Ramos (cell line): ENCODE data around the gene DGUOK.
"Not testable (repeated sequence)": the region's sequence is repeated elsewhere in the genome, so short reads cannot be mapped to it uniquely, and the experiment has no call there.

ENCODE experiments used
- in situ Hi-C: fragments of 300-500 bp; cut with MboI; formaldehyde crosslinking; loops from one replicate; pipeline ENCODE4 v1.14.3; 2022; ENCODE audit warnings: low sequenced_read_pairs; ENCODE audit not compliant: unreplicated experiment

DGUOK gene

DNA sequence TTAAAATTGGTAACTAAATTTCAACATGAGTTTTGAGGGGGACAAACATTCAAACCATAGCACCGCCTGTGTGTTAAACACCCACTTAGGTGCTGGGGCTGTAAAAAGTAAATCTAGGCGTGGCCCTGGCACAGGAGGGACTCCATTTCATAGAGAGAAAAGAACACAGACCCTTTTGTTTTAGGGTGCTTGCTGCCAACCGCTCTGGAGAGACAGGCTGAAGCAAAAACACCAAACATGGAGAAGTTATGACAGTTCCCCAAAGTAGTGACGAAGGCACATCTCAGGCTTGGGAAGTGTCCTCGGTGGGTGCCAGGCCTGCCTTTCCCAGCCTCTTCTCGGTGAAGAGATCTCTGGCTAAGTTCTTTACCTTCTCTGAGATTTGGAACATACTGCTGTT is 28.7 kb upstream of the DGUOK start:
- in situ Hi-C loops = no loop called here

DNA sequence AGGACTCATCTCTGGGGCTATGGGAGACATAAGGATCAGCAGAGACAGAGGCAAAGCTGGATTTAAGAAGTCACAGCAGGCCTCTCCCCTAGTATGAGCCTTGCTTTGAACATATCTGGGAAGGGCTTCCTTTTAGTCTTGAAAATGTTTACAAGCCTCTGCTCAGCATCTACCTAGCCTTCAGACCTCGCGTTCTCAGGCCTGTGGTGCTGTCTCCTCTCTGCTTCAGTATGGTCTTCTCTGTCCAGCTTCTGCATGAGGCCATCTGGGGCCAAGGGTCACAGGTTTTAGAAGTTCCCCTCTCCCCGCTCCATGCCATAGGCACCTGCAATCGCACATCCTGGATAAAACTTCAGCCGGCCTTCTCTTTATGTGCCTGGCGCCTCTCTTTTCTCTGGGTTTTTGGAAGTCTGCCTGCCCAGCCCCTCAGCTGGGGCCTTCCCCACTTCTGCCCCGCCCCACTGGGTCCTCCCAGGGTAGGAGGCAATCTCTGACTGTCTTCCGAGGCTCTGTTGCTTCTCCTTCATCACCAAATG is 26.8 kb upstream of the DGUOK start:
- in situ Hi-C loops = no loop called here

DNA sequence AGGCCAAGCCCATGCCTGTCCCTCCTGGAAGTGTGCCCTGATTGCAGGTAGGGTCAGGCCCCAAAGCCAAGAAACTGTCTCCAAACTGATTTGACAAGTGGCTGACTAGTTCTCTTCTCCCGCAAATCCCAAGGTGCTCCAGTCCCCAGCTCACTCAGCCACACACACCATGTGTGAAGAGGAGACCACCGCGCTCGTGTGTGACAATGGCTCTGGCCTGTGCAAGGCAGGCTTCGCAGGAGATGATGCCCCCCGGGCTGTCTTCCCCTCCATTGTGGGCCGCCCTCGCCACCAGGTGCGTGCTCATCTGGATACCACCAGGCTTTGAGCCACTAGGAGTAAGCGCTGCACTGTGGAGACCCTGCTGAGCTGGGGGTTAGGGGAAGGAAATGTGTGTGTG is 25.5 kb upstream of the DGUOK start:
- in situ Hi-C loops = no loop called here

DNA sequence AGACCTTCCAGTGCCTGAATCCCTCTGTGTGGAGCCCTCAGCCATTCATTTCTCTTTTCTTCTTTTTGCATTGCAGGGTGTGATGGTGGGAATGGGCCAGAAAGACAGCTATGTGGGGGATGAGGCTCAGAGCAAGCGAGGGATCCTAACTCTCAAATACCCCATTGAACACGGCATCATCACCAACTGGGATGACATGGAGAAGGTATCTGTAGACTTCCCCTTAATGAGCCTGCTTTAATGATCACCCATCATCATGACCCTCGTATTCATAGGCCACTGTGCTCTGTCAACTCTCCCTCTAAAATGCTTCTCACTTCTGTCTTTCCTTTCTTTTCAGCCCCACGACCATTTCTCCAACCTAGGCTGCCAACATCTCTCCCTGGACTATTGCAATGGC is 24.4 kb upstream of the DGUOK start:
- in situ Hi-C loops = no loop called here

DNA sequence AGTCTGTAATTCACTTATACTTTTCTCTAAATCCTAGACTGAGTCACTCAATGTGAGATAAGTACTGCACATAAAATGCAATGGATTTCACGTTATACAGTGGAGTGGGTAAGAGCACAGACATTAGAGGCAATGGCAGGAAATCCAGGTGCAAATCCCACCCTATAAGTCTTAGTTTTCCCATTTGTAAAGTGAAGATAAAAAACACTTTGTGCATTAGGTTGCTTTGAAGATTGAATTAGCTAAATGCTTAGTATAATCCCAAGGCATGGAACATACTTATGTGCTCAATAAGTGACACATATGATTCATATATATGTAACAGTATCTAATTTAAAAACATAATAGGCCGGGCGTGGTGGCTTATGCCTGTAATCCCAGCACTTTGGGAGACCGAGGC is 23.4 kb upstream of the DGUOK start:
- in situ Hi-C loops = no loop called here

DNA sequence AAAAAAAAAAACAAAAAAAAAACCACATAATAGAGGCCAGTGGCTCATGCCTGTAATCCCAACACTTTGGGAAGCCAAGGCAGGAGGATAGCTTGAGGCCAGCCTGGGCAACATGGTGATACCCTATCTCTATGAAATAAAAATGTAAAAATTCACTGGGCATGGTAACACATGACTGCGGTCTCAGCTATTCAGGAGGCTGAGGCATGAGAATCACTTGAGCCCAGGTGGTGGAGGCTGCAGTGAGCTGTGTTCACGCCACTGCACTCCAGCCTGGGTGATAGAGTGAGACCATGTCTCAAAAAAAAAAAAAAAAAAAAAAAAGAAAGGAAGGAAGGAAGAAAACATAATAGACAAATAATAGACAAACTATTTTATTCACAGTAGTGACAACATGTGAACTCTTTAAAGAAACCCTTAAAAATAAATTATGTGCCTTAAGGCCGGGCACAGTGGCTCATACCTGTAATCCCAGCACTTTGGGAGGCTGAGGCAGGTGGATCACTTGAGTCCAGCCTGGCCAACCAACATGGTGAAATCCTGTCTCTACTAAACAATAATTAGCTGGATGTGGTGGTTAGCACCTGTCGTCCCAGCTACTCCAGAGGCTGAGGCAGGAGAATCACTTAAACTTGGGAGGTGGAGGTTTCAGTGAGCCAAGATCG is 22.6 kb upstream of the DGUOK start:
- in situ Hi-C loops = not testable (repeated sequence)

DNA sequence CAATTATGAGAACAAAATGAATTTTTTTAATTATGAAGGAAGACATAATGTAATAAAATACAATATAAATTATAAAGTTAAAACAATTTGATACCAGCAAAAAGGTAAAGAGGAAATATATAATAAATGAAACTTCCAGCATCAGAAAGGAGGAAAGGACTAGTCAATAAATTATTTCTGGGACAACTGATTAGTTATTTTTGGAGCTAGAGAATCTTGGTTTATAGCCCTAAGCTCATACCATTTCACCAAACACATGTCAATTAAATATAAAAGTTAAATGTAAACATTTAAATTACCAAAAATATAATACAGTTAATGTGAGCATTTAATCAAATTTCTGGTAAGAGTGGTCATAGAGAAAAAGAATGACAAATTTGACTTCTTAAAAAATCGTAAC is 21.7 kb upstream of the DGUOK start:
- in situ Hi-C loops = no loop called here

DNA sequence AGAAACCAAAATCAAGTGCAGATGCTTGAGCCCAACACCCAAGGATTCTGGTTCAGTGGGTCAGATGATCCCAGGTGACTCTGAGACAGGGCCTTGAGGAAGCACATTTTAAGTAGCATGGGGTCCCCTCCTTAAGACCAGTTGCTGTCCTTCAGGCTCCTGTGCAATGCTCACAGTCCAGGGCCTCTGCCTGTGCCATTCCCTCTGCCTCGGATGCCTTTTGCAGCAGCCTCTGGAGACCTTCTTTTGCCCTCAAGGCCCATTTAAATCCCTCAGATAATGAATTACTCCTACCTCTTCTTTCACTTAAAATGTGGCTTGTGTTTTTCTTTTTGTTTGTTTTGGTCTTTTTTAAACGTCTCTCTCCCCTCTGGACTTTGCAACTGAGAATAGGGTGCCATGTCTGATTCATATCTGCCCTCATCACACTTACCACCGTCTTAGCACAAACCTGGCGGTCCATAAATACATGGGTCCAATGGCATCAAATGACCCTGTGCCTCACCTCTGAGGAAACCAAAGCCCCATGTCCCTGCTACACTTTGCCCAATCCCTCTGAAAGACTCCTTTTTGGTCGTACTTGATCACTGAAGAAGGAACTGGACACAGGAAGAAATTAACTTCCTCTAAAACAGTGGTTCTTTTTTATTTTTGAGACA is 19.7 kb upstream of the DGUOK start:
- in situ Hi-C loops = no loop called here

DNA sequence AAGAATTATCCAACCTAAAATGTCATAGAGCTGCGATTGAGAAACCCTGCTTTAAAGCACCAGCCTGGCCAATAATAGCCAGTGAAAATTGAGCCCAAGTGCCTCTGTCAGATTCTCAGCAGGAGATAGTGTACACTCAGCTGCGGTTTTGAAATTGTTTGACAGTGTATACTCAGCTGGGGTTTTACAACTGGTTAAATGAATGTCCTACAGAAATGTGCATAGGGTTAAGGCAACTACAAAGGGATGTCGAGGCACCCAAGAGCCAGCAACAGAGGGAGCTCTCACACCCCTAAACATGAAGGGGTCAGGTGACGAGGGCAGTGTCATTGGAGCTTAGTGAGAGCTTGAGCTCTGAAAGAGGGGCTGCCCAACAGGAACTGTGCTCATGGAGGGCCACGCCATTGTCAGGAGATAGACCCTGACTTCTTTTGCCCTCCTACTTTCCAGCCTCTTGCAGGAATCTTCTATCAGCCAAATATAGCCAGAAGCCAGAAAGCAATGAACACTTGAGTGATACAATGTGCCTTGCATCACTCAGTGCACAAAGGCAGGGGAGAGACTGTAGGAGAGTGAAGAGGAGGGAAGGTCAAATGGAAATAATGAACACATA is 18.7 kb upstream of the DGUOK start:
- in situ Hi-C loops = no loop called here

DNA sequence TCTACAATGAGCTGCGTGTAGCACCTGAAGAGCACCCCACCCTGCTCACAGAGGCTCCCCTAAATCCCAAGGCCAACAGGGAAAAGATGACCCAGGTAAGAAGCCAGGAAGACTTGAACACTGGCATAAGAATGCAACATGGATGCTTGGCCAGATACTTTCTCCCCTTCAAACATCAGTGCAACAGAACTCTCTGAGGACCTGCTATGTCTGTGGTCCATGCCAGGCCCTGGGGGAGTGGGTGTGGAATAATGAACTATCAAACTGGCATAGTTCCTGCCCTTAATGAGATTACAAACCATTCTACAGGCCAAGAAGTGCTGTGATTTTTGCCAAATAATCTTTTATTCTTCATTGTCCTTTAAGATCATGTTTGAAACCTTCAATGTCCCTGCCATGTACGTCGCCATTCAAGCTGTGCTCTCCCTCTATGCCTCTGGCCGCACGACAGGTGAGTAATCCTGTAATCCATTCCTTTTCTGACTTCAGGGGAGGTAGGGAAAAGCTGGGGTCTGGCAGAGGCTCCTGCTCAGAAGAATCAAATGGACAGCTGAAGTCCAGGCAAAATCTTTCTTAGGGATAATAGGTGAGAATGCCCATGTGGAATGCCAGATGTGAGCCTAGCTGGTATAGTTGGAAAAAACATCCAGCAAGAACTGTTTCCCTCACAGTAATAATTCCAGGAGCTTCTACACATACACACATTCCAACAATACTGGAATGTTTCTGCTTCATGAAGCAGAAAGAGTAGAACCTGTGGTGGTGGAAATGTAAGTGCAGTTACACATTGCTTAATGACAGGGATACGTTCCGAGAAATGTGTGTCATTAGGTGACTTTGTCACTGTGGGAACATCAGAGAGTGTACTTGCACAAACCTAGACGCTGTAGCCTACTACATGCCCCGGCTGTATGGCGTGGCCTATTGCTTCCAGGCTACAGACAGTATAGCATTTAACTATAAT is 17.7 kb upstream of the DGUOK start:
- in situ Hi-C loops = no loop called here

DNA sequence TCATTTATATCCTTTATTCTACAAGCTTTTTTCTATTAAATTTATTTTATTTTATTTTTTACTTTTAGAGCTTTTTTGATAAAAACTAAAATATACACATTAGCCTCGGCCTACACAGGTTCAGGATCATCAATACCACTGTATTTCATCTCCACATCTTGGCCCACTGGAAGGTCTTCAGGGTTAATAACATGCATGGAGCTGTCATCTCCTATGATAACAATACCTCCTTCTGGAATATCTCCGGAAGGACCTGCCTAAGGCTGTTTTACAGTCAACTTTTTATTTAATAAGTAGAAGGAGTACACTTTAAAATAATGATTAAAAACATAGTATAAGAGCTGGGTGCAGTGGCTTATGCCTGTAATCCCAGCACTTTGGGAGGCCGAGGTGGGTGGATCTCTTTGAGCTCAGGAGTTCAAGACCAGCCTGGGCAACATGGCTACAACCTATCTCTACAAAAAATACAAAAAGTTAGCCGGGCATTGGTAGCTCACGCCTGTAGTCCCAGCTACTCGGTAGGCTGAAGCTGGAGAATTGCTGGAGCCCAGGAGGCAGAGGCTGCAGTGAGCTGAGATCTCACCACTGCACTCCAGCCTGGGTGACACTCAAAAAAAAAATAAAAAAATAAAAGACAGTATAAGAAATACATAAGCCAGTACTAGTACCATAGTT is 15.7 kb upstream of the DGUOK start:
- in situ Hi-C loops = no loop called here

DNA sequence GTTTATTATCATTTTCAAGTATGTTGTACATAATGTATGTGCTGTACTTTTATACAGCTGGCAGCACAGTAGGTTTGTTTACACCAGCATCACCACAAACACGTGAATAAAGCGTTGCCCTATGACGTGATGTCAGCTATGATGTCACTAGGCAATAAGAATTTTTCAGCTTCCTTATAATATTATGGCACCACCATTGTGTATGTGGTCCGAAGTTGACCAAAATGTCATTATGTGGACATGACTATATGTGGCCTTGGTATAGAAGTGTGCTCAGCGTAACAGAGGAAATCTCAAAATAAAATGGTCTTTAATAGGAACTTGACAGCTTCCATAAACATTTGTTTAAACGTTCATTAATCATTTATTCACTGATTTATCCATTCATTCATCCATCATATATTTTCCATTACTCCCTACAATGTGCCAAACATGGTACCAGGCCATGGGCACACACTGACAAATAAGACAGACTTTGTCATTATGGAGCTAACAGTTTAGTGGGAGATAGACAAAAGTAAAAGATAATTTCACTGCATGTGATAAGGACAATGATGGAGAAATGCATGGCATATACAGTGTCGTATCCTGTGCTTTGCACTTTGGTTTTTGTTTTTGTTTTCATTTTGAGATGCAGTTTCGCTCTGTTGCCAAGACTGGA is 15.0 kb upstream of the DGUOK start:
- in situ Hi-C loops = no loop called here

DNA sequence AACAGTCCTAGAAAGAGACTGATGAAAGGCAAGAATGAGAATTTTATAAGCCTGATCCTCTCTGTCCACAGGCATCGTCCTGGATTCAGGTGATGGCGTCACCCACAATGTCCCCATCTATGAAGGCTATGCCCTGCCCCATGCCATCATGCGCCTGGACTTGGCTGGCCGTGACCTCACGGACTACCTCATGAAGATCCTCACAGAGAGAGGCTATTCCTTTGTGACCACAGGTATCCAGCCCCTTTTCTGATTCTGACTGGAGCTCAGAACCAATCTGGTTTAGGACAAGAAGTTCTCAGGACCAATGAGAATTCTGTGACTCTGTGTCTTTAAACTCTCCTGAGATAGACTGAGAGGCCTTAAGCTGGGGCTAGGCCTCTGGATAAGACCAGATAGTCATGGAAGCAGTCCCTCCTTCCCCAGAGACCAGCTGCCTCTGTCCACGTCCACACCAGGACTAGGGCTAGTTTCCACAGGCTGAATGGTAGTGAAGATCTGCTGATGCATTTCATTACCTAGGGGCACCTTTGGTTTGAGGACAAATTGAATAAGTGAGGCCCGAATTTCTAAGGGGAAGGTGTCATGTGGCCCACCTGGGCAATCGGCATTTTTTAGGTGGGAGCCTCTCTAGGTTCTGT is 13.1 kb upstream of the DGUOK start:
- in situ Hi-C loops = no loop called here

DNA sequence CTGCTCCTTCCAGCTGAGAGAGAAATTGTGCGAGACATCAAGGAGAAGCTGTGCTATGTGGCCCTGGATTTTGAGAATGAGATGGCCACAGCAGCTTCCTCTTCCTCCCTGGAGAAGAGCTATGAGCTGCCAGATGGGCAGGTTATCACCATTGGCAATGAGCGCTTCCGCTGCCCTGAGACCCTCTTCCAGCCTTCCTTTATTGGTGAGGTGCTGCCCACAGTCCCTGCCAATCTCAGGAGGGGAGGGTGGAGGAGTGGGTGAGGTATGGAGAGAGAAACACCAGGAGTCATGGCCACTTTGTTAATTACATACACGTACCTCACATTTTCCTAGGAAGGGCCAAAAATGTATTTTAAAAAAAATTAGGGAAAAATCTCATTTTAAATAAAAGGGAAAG is 12.0 kb upstream of the DGUOK start:
- in situ Hi-C loops = no loop called here

DNA sequence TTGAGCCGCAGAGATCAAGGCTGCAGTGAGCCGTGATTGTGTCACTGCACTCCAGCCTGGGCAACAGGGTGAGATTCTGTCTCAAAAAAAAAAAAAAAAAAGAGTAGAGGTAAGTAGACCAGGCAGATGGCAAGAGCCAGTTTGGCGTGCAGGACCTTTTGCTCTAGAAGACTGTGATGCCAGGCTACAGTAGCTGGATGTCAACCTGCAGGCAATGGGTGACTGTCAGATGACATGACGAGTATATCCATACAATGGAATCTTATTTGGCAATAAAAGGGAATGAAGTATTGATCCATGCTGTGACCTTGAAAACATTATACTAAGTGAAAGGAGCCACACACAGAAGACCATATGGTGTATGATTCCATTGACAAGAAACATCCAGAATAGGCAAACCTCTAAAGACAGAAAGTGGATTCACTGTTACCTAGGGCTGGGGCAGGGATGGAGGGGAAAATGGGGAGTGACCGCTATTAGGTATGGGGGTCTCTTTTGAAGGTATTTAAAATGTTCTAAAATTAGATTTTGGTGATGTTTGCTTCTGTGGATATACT is 11.2 kb upstream of the DGUOK start:
- in situ Hi-C loops = no loop called here

DNA sequence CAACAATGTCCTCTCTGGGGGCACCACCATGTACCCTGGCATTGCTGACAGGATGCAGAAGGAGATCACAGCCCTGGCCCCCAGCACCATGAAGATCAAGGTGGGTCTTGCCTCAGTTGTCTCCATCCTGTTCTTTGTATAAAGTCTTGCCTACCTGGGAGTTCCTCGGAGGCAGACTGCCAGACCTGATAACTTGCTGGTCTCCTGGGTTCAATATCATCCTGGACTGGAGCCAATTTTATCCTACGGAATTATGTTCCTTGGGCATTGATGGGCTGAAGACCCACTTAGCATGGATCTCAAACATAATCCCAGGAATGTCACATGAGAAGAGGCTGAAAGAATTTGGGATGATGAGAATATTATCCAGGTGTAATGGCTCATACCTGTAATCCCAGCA is 10.0 kb upstream of the DGUOK start:
- in situ Hi-C loops = no loop called here

DNA sequence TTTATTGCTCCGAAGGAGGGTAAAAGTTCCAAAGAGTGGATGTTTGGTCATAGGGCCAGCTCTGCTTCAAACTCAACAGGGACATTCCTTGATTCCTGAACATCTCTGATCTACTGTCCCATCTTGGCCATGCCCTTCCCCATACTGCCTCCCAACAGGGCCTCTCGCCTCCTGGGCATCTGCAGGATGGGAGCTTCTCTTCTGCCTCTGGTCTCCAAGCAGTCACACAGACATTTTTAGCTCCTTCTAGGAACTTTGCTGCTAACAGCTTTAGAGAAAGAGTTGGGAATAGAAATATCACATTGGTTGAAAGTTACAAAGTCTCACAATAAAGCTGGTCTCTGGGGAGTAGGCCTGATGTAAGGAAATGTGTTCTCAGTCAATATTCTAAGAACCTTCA is 9.4 kb upstream of the DGUOK start:
- in situ Hi-C loops = no loop called here

DNA sequence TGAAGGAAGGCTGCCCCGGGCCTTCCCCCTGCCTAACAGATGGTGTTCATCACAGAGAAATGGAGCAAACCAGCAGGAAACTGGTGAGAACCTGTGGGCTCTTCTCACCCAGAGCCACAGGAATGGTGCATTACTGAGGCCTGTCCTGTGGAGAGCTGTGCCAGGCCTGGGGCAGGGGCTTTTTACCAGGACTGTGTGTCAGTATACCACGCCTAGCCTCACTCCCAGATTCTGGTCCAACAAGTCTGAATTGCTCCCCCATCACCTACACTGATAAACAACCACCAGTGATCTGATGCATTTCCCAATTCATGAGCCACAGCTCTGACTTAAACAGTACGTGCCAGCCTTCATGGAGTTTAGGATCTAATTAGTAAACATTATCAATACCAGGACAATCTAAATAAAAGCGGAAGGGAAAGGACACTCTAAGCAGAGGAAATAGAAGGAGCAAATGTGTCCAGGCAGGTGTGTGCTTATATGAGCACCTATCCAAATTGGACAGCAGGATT is 8.9 kb upstream of the DGUOK start:
- in situ Hi-C loops = no loop called here

DNA sequence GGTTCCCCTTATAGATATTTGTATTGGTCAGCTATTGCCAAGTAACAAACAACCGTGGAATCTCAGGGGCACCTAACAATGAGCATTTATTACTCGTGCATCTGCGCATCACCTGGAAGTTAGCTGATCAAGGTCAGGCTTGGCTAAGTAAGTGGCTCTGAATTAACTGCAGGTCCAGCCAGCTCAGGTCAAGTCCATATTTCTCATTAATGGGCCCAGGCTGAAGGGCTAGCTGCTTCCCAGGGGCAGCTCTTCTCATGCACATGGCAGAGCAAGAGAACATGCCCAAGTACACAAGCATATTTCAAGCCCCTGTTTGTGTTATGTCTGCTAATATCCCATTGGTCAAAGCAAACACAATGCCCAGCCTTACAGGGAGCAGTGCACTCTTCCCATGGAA is 7.8 kb upstream of the DGUOK start:
- in situ Hi-C loops = no loop called here
